ENCODE results near the gene TSPAN18.

DNA sequence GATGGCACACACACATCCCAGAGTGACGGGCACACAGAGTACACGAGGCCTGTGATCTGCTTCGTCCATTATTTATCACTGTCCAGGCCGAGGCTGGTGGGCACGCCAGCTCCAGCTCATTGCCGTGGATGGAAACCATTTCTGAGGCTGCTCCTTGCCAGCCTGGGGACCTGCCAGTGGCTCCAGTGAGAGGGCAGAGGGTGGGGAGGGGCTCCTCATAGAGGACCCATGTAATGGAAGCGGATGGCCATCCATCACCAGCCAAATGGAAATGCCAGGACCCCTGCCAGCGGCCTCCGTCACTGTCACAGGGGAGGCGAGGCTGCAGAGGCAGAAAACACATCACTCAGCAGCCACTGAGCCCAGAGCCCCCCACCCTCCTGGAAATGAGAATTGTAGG, 188.2 kb downstream of the TSPAN18 start:
- TF ChIP-seq CTCF (IDR thresholded peaks at IDR 0.05; ENCODE audit: low read length) = no peak
- TF ChIP-seq EZH2 (optimal IDR thresholded peaks at IDR 0.05; ENCODE audit: low read depth, low read length) = no peak
- TF ChIP-seq EZH2phosphoT487 (IDR thresholded peaks at IDR 0.05; ENCODE audit: low read length) = no peak
